Activated naive CD4-positive, alpha-beta T cell treated with anti-CD3 and anti-CD28 coated beads for 36 hours (primary cell): Measurements from ENCODE around the gene ABHD2. TPM values are rescaled to one million over a fixed set of nuclear protein-coding genes. Genes with fewer than 3 reads are reported as not detected.
A peak's percentile ranks its signal among the peaks of the same experiment; 100 is the strongest.
"Not testable (repeated sequence)": the region's sequence is repeated elsewhere in the genome, so short reads cannot be mapped to it uniquely, and the experiment has no call there.

Experiments used
- CTCF ChIA-PET: fragments of 350-600 bp; sonication (Branson Sonifier 250); formaldehyde crosslinking; loops from one replicate; lab custom pipeline; 2021; ENCODE audit warnings: antibody characterized with exemption; lab: Charles Lee
- DNase-seq: peaks from one replicate; pipeline ENCODE4 v3.0.0-alpha.2; 2020
- H3K27ac Mint-ChIP-seq: one replicate; pipeline ENCODE4 v1.8.0; 2021; ENCODE audit warnings: mild to moderate bottlenecking, mixed read lengths
- H3K27me3 Mint-ChIP-seq: one replicate; pipeline ENCODE4 v1.8.0; 2021; ENCODE audit warnings: low read depth, mixed read lengths
- H3K36me3 Mint-ChIP-seq: one replicate; pipeline ENCODE4 v1.8.0; 2021; ENCODE audit warnings: low read depth, mixed read lengths
- H3K4me1 Mint-ChIP-seq: one replicate; pipeline ENCODE4 v1.8.0; 2021; ENCODE audit warnings: low read depth, mixed read lengths
- H3K4me3 Mint-ChIP-seq: one replicate; pipeline ENCODE4 v1.8.0; 2021; ENCODE audit warnings: mild to moderate bottlenecking, moderate library complexity, mixed read lengths
- H3K9me3 Mint-ChIP-seq: one replicate; pipeline ENCODE4 v1.8.0; 2021; ENCODE audit warnings: mixed read lengths
- intact Hi-C: fragments of 100-400 bp; cut with micrococcal nuclease; formaldehyde crosslinking; loops from one replicate; pipeline ENCODE4 v1.15.1; 2023
- total RNA-seq, 2 experiments: library from RNA; stranded (reverse); gene quantifications; one replicate each; pipeline ENCODE4 v1.2.3, GENCODE V29; 2021

Gene ABHD2
- total RNA-seq, 2 experiments from 2014 or later = 57.2 to 64.9 TPM

- Mint-ChIP-seq H3K4me1 (peaks cover 12% of the 10 kb centered on the region), H3K9me3 (no peaks in the 10 kb centered on the region), H3K27me3 (no peaks in the 10 kb centered on the region), H3K27ac (no peak overlapping the region), H3K36me3 (peaks cover 21% of the 10 kb centered on the region), H3K4me3 (no peak overlapping the region)
- intact Hi-C loops = loop anchor here (5.0 kb wide), 1 partner anchor 115 kb away; the partner anchor contains the start of gene FANCI
- peak; percentile 30 for DNase-seq
- CTCF ChIA-PET = interaction anchor here (0.6 to 9.3 kb wide), 11 partner anchors 15 to 564 kb away, joined by 3 to 118 read pairs (median 4); partner anchors contain the start of gene ABHD2
These were observed 38.9 kb downstream of the ABHD2 start for GRCh38 chr15:89127054-89127702.

DNA sequence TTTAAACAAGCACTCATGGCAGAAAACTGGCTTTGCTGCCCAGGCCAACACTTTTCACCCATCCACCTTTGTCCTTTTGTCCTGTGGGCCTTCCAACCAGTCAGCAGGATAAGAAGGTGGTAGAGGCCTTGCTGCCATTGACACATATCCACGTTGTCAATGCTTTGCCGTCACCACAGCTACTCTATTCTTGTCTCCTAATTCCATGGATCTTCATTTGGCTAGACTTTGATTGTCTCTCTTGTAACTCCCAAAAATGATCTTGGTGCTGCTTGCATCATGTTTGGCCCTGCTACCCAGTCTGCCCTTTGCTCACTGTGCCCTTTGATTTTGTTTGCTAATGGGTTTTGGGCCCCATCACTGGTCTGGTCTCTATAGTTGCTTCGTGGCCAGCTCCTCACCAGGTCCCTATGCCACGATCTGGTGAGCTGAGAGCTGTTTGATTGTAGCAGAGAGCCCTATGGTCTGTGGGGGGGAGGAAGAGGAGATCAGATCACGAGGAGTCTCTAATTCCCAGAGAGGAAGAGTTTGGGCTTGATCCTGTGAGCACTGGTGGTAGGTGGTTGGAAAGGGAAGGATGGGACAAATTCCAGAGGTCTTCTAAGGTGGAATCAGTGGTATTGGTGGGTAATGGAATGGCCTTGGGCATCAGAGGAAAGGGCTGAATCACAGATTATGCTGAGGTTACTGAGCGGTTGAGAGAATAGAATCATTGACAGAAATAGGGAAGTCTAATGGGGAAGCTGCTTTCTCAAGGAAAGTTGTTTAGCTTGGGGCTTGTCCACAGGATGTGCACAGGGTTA, 40.3 kb downstream of the ABHD2 start:
- peaks cover 21% of the 10 kb centered on the region for H3K4me1 Mint-ChIP-seq
- no peak for DNase-seq
- H3K36me3 Mint-ChIP-seq = peaks cover 16% of the 10 kb centered on the region
- no peak overlapping the region for H3K27ac Mint-ChIP-seq
- no peaks in the 10 kb centered on the region for H3K9me3 Mint-ChIP-seq
- no peak overlapping the region for H3K4me3 Mint-ChIP-seq
- CTCF ChIA-PET = interaction anchor here (1.0 to 9.3 kb wide), 21 partner anchors 8 to 223 kb away, joined by 3 to 118 read pairs (median 8); no protein-coding TSS in a partner anchor
- intact Hi-C loops = loop anchor here (1.0 to 5.0 kb wide), 5 partner anchors 40 to 234 kb away; partner anchors contain the start of genes ABHD2 and FANCI
- H3K27me3 Mint-ChIP-seq = no peaks in the 10 kb centered on the region

GRCh38 chr15:89129123-89129815, 41.0 kb downstream of the ABHD2 start:
- CTCF ChIA-PET = interaction anchor here (0.6 to 9.3 kb wide), 33 partner anchors 8 to 887 kb away, joined by 3 to 118 read pairs (median 5); no protein-coding TSS in a partner anchor

DNA sequence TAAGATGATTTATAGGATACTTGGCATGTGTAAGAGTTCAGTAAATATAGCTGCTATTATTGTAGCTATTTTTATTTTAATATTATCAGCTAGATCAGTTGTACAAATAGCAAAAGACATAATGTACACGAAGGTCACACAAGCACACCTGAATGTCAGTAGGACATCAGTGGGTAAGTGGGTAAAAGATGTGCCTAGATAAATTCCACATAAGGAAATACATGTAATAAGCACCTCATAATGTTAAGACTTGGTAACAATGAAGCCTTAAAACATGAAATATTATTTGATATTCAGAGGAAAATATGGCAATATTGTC, 41.5 kb downstream of the ABHD2 start:
- DNase-seq = no peak
- Mint-ChIP-seq H3K4me3 (no peak overlapping the region), H3K27ac (no peak overlapping the region), H3K4me1 (peaks cover 22% of the 10 kb centered on the region), H3K9me3 (no peaks in the 10 kb centered on the region), H3K27me3 (no peaks in the 10 kb centered on the region), H3K36me3 (peaks cover 14% of the 10 kb centered on the region)
- CTCF ChIA-PET = interaction anchor here (0.6 to 9.3 kb wide), 28 partner anchors 8 to 887 kb away, joined by 3 to 118 read pairs (median 6); no protein-coding TSS in a partner anchor
- intact Hi-C loops = loop anchor here (1.0 to 5.0 kb wide), 6 partner anchors 15 to 235 kb away; partner anchors contain the start of genes ABHD2 and FANCI

More at GRCh38 chr15:89129123-89129815, 41.0 kb downstream of the ABHD2 start:
- Mint-ChIP-seq H3K9me3 (no peaks in the 10 kb centered on the region), H3K36me3 (peaks cover 14% of the 10 kb centered on the region), H3K27me3 (no peaks in the 10 kb centered on the region), H3K4me1 (peaks cover 22% of the 10 kb centered on the region), H3K4me3 (no peak overlapping the region), H3K27ac (no peak overlapping the region)
- intact Hi-C loops = loop anchor here (1.0 to 5.0 kb wide), 5 partner anchors 41 to 235 kb away; partner anchors contain the start of genes ABHD2 and FANCI
- DNase-seq = peak; percentile 71

GRCh38 chr15:89130201-89130600, 41.9 kb downstream of the ABHD2 start:
- Mint-ChIP-seq H3K27me3 (no peaks in the 10 kb centered on the region), H3K4me3 (no peak overlapping the region), H3K27ac (no peak overlapping the region), H3K36me3 (peaks cover 14% of the 10 kb centered on the region), H3K4me1 (peaks cover 22% of the 10 kb centered on the region), H3K9me3 (no peaks in the 10 kb centered on the region)
- CTCF ChIA-PET = interaction anchor here (0.6 to 9.3 kb wide), 26 partner anchors 7 to 888 kb away, joined by 3 to 118 read pairs (median 7); no protein-coding TSS in a partner anchor
- no peak for DNase-seq
- intact Hi-C loops = loop anchor here (2.0 kb wide), 1 partner anchor 15 kb away; no protein-coding TSS in a partner anchor

- CTCF ChIA-PET = interaction anchor here (0.5 to 9.3 kb wide), 6 partner anchors 39 to 227 kb away, joined by 3 to 118 read pairs (median 4); no protein-coding TSS in a partner anchor
- H3K27me3 Mint-ChIP-seq = no peaks in the 10 kb centered on the region
- peaks cover 27% of the 10 kb centered on the region for H3K4me1 Mint-ChIP-seq
- H3K36me3 Mint-ChIP-seq = peaks cover 19% of the 10 kb centered on the region
- no peak overlapping the region for H3K4me3 Mint-ChIP-seq
- no peaks in the 10 kb centered on the region for H3K9me3 Mint-ChIP-seq
- intact Hi-C loops = loop anchor here (2.0 kb wide), 1 partner anchor 13 kb away; no protein-coding TSS in a partner anchor
- DNase-seq = no peak
- H3K27ac Mint-ChIP-seq = no peak overlapping the region
These were observed 43.5 kb downstream of the ABHD2 start for GRCh38 chr15:89131731-89132130.

DNA sequence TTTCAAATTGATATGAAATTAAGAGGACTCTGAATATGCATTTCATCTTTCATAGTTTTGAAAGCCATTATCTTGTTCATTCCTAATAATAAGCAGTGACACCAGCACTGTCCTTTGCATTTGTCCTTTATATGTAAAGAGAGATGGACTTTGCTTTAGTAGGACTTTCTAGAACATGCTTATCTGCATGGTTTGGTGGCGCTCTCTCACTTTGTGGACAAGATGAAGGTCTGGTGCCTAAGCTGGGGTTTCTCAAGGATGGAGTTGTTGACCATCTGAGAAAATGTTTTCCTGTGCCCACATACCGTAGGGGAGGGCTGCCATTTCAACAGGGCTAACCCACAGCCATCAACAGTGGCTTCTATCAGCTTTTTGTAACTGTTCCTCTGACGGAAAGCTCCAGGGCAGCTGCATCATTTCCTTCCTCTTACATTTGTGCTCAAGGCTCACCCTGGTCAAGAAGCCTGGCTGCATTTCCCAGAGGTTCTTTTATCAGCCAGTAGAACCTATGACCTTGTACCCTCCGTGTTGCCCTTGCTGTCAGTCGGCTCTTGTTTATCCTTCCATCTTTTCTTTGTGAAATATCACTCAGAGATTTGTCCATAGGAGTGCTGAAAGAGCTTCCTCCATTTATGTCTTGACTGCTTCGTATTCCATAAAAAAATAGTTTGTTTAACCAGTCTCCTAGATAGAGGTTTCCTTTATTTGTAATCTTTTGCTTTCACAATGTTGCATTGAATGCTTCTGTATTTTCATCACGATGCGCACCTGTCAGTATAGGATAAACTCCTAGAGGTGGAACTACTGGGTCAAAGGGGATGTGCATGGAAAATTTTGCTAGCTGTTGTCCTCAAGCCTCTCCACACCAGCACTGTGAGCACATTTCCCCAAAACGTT, 44.6 kb downstream of the ABHD2 start:
- Mint-ChIP-seq H3K36me3 (peaks cover 25% of the 10 kb centered on the region), H3K4me3 (no peak overlapping the region), H3K4me1 (peaks cover 30% of the 10 kb centered on the region), H3K27ac (no peak overlapping the region), H3K27me3 (no peaks in the 10 kb centered on the region), H3K9me3 (no peaks in the 10 kb centered on the region)
- CTCF ChIA-PET = interaction anchor here (0.6 to 9.3 kb wide), 11 partner anchors 14 to 228 kb away, joined by 3 to 118 read pairs (median 4); no protein-coding TSS in a partner anchor
- intact Hi-C loops = no loop called here
- no peak for DNase-seq

DNA sequence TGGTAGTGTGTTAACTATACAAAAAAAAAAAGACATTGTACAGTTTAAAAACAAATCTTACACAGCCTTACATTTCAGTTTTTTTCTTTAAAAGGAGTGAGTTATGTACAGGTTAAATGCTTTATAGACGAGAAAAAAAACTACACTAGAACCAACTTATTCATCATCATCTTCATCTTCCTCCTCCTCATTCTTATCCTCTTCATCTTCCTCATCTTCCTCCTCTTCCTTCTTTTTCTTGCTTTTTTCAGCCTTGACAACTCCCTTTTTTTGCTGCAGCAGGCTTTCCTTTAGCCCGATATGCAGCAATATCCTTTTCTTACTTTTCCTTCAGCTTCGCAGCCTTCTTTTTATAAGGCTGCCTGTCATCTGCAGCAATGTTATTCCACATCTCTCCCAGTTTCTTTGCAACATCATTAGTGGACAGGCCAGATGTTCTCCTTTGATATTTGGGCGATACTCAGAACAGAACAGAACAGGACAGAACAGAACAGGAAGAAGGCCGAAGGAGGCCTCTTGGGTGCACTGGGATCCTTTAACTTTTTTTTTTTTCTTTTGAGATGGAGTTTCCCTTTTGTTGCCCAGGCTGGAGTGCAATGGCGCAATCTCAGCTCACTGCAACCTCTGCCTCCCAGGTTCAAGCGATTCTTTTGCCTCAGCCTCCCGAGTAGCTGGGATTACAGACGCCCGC, 47.3 kb downstream of the ABHD2 start:
- intact Hi-C loops, H3K9me3 Mint-ChIP-seq, H3K4me3 Mint-ChIP-seq, H3K27me3 Mint-ChIP-seq, DNase-seq, H3K27ac Mint-ChIP-seq: not testable (repeated sequence)
- CTCF ChIA-PET = interaction anchor here (0.6 to 1.0 kb wide), 2 partner anchors 58 to 77 kb away, joined by 3 read pairs; no protein-coding TSS in a partner anchor
- peaks cover 24% of the 10 kb centered on the region for H3K36me3 Mint-ChIP-seq
- H3K4me1 Mint-ChIP-seq = peaks cover 35% of the 10 kb centered on the region

GRCh38 chr15:89136078-89136806, 48.0 kb downstream of the ABHD2 start:
- Mint-ChIP-seq H3K27me3 (no peaks in the 10 kb centered on the region), H3K9me3 (no peaks in the 10 kb centered on the region), H3K4me1 (peaks cover 37% of the 10 kb centered on the region), H3K36me3 (peaks cover 22% of the 10 kb centered on the region), H3K27ac (peak overlapping the region; percentile 8), H3K4me3 (no peak overlapping the region)
- CTCF ChIA-PET = interaction anchor here (1.0 kb wide), 1 partner anchor 78 kb away, joined by 3 read pairs; no protein-coding TSS in a partner anchor
- DNase-seq = no peak
- intact Hi-C loops = no loop called here
